Measurements from ENCODE around the gene SLC6A19. TPM values are rescaled to one million over a fixed set of nuclear protein-coding genes. Genes with fewer than 3 reads are reported as not detected.

SLC6A19 gene
- total RNA-seq, 1 experiment from 2014 or later = 0.04 TPM

GRCh38 chr5:1190837-1191239 is 10.6 kb upstream of the SLC6A19 start:
- Mint-ChIP-seq H3K9me3 (no peaks in the 10 kb centered on the region), H3K36me3 (no peaks in the 10 kb centered on the region), H3K4me3 (no peak overlapping the region), H3K27ac (no peak overlapping the region), H3K27me3 (ENCODE audit: low read depth) (peaks cover 2% of the 10 kb centered on the region; the same call in 1 of the 2 replicates), H3K4me1 (0 out of 2 replicates have a peak, but pooled peaks cover 4% of the 10 kb centered on the region)
- CTCF ChIA-PET = interaction anchor here (0.6 to 2.0 kb wide), 4 partner anchors 14 to 360 kb away, joined by 3 to 6 read pairs (median 4); no protein-coding TSS in a partner anchor
- TF ChIP-seq SOX15 (CRISPR knock-in tag; IDR thresholded peaks at IDR 0.05) = no peak
- TF ChIP-seq CREB1 (CRISPR knock-in tag; IDR thresholded peaks at IDR 0.05) = no peak
- TF ChIP-seq SP1 (CRISPR knock-in tag; conservative IDR thresholded peaks at IDR 0.05) = no peak
- no peak for TF ChIP-seq E2F4 (CRISPR knock-in tag; IDR thresholded peaks at IDR 0.05; ENCODE audit: borderline replicate concordance, low read depth)
- TF ChIP-seq ZSCAN18 (CRISPR knock-in tag; IDR thresholded peaks at IDR 0.05) = no peak
- no peak for TF ChIP-seq CTCF (IDR thresholded peaks at IDR 0.05)
- TF ChIP-seq IRF2 (CRISPR knock-in tag; IDR thresholded peaks at IDR 0.05; ENCODE audit: borderline replicate concordance, low read depth) = no peak
- no peak for TF ChIP-seq JUN (CRISPR knock-in tag; IDR thresholded peaks at IDR 0.05)
- TF ChIP-seq ZNF532 (CRISPR knock-in tag; IDR thresholded peaks at IDR 0.05; ENCODE audit: borderline replicate concordance) = no peak
- TF ChIP-seq FOXK1 (CRISPR knock-in tag; IDR thresholded peaks at IDR 0.05) = no peak
- no peak for TF ChIP-seq ZNF121 (CRISPR knock-in tag; IDR thresholded peaks at IDR 0.05)
- no peak for TF ChIP-seq PREB (CRISPR knock-in tag; IDR thresholded peaks at IDR 0.05; ENCODE audit: borderline replicate concordance)
- TF ChIP-seq STAT6 (CRISPR knock-in tag; conservative IDR thresholded peaks at IDR 0.05; ENCODE audit: low read depth) = no peak
- no peak for TF ChIP-seq ZNF425 (CRISPR knock-in tag; conservative IDR thresholded peaks at IDR 0.05)
- TF ChIP-seq OVOL2 (CRISPR knock-in tag; IDR thresholded peaks at IDR 0.05; ENCODE audit: borderline replicate concordance) = no peak
- no peak for TF ChIP-seq MXD4 (CRISPR knock-in tag; IDR thresholded peaks at IDR 0.05; ENCODE audit: borderline replicate concordance)
- DNase-seq (ENCODE audit: low spot score) = no peak
- ATAC-seq = peak; percentile 55
- POLR2A ChIA-PET = no interaction called here
